ENCODE measurements around the gene KIF16B. TPM values are rescaled to one million over a fixed set of nuclear protein-coding genes. Genes with fewer than 3 reads are reported as not detected.
A peak's percentile ranks its signal among the peaks of the same experiment; 100 is the strongest.

Gene KIF16B
- total RNA-seq, 1 experiment from 2014 or later: 7.6 TPM

DNA sequence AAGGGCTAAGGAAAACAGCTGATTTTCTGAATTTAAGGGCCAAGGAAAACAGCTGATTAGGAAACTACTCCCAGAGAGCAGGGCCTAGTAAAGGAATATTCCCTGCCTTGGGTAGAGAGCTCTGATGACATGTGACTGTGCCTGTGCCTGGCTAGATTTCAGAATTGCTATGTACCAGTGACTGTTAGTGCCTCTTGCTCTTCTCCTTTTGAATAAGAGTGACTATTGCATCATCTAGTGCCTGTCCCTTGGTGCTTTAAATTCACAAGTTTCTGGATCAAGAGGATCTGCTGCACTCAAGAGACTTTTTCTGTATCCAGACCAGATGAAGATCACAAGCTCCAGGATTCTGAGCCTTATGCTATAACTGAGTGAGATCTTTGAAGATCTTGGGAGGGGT lies 332.9 kb downstream of the KIF16B start (continued):
- TF ChIP-seq, protein P1, sequence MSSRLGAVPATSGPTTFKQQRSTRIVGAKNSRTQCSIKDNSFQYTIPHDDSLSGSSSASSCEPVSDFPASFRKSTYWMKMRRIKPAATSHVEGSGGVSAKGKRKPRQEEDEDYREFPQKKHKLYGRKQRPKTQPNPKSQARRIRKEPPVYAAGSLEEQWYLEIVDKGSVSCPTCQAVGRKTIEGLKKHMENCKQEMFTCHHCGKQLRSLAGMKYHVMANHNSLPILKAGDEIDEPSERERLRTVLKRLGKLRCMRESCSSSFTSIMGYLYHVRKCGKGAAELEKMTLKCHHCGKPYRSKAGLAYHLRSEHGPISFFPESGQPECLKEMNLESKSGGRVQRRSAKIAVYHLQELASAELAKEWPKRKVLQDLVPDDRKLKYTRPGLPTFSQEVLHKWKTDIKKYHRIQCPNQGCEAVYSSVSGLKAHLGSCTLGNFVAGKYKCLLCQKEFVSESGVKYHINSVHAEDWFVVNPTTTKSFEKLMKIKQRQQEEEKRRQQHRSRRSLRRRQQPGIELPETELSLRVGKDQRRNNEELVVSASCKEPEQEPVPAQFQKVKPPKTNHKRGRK (CRISPR knock-in tag; IDR thresholded peaks at IDR 0.05; ENCODE audit: borderline replicate concordance): no peak
- TF ChIP-seq ZNF232 (CRISPR knock-in tag; IDR thresholded peaks at IDR 0.05): no peak

- Mint-ChIP-seq H3K4me1 (peaks cover 8% of the 10 kb centered on the region), H3K4me3 (no peak overlapping the region), H3K27me3 (ENCODE audit: low read depth) (no peaks in the 10 kb centered on the region), H3K9me3 (peaks cover 33% of the 10 kb centered on the region), H3K36me3 (peaks cover 9% of the 10 kb centered on the region), H3K27ac (no peak overlapping the region)
- CTCF ChIA-PET: no interaction called here
- no peak for TF ChIP-seq ZNF219 (CRISPR knock-in tag; IDR thresholded peaks at IDR 0.05; ENCODE audit: borderline replicate concordance)
- no peak for TF ChIP-seq AR (CRISPR knock-in tag; IDR thresholded peaks at IDR 0.05)
- TF ChIP-seq GRHL2 (CRISPR knock-in tag; IDR thresholded peaks at IDR 0.05; ENCODE audit: insufficient replicate concordance, severe bottlenecking): no peak
- DNase-seq (ENCODE audit: low spot score) (no peak), ATAC-seq (peak; percentile 30)
- POLR2A ChIA-PET: no interaction called here
Measured at GRCh38 chr20:16236589-16237241, 336.5 kb downstream of the KIF16B start.

DNA sequence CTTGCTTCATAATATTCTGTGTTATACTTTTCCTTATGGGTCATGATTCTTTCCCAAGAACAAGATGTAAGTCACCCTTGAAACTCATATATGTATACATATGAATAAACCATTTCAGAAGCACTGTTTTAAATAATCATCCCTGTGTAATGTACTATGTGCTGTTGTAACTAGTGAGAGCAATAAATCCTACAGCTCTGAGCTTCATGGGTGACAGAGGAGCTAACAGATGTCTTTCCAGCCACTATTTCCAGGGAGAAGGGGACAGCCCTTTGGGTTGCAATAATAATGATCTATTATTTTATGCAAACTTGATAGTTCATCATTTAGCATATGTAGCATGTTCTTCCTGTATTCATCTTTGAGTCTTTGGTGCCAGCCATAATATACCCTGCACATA lies 342.8 kb downstream of the KIF16B start:
- Mint-ChIP-seq H3K4me1 (peaks cover 3% of the 10 kb centered on the region), H3K27ac (no peak overlapping the region), H3K4me3 (no peak overlapping the region), H3K9me3 (peaks cover 15% of the 10 kb centered on the region), H3K27me3 (ENCODE audit: low read depth) (no peaks in the 10 kb centered on the region), H3K36me3 (peaks cover 13% of the 10 kb centered on the region)
- TF ChIP-seq FOXJ3 (CRISPR knock-in tag; IDR thresholded peaks at IDR 0.05; ENCODE audit: borderline replicate concordance): no peak
- no peak for DNase-seq (ENCODE audit: low spot score)
- ChIA-PET POLR2A (no interaction called here), CTCF (no interaction called here)
- no peak for ATAC-seq

- TF ChIP-seq, protein P2, sequence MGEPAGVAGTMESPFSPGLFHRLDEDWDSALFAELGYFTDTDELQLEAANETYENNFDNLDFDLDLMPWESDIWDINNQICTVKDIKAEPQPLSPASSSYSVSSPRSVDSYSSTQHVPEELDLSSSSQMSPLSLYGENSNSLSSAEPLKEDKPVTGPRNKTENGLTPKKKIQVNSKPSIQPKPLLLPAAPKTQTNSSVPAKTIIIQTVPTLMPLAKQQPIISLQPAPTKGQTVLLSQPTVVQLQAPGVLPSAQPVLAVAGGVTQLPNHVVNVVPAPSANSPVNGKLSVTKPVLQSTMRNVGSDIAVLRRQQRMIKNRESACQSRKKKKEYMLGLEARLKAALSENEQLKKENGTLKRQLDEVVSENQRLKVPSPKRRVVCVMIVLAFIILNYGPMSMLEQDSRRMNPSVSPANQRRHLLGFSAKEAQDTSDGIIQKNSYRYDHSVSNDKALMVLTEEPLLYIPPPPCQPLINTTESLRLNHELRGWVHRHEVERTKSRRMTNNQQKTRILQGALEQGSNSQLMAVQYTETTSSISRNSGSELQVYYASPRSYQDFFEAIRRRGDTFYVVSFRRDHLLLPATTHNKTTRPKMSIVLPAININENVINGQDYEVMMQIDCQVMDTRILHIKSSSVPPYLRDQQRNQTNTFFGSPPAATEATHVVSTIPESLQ (CRISPR knock-in tag; IDR thresholded peaks at IDR 0.05): no peak
- TF ChIP-seq ELF4 (CRISPR knock-in tag; IDR thresholded peaks at IDR 0.05; ENCODE audit: low read depth) (no peak), IRF1 (CRISPR knock-in tag; IDR thresholded peaks at IDR 0.05) (no peak), FOXJ3 (CRISPR knock-in tag; IDR thresholded peaks at IDR 0.05; ENCODE audit: borderline replicate concordance) (no peak), ZNF219 (CRISPR knock-in tag; IDR thresholded peaks at IDR 0.05; ENCODE audit: borderline replicate concordance) (no peak)
- TF ChIP-seq, protein P3, sequence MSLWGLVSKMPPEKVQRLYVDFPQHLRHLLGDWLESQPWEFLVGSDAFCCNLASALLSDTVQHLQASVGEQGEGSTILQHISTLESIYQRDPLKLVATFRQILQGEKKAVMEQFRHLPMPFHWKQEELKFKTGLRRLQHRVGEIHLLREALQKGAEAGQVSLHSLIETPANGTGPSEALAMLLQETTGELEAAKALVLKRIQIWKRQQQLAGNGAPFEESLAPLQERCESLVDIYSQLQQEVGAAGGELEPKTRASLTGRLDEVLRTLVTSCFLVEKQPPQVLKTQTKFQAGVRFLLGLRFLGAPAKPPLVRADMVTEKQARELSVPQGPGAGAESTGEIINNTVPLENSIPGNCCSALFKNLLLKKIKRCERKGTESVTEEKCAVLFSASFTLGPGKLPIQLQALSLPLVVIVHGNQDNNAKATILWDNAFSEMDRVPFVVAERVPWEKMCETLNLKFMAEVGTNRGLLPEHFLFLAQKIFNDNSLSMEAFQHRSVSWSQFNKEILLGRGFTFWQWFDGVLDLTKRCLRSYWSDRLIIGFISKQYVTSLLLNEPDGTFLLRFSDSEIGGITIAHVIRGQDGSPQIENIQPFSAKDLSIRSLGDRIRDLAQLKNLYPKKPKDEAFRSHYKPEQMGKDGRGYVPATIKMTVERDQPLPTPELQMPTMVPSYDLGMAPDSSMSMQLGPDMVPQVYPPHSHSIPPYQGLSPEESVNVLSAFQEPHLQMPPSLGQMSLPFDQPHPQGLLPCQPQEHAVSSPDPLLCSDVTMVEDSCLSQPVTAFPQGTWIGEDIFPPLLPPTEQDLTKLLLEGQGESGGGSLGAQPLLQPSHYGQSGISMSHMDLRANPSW (CRISPR knock-in tag; conservative IDR thresholded peaks at IDR 0.05; ENCODE audit: low read depth): no peak
- no peak for DNase-seq (ENCODE audit: low spot score)
- CTCF ChIA-PET: no interaction called here
- Mint-ChIP-seq H3K27ac (no peak overlapping the region), H3K36me3 (peaks cover 13% of the 10 kb centered on the region), H3K27me3 (ENCODE audit: low read depth) (no peaks in the 10 kb centered on the region), H3K4me3 (no peak overlapping the region), H3K4me1 (no peaks in the 10 kb centered on the region), H3K9me3 (peaks cover 15% of the 10 kb centered on the region)
- POLR2A ChIA-PET: no interaction called here
- ATAC-seq: no peak
Measured at GRCh38 chr20:16229813-16230212, 343.4 kb downstream of the KIF16B start.

Data from WTC11 (cell line).